Heart right ventricle (tissue), 16 donors: ENCODE data around the gene MALT1. TPM values are rescaled to one million over a fixed set of nuclear protein-coding genes. Genes with fewer than 3 reads are reported as not detected.

Experiments
- ATAC-seq, 8 donors: fragments of 200-7000 bp; cut with Tn5 transposase; one replicate each; pipeline ENCODE4 v1.9.1; 2020; ENCODE audit warnings: mild to moderate bottlenecking in 8 of 8, moderate library complexity in 8 of 8, moderate number of reproducible peaks in 1 of 8
- DNase-seq, 2 donors: peaks; one replicate each; pipeline ENCODE4 v3.0.0-alpha.2; 2020
- H3K27ac ChIP-seq, 10 donors: fragments of 200-600 bp; sonication (generic) in 2 of 10; one replicate each; pipeline versions ENCODE4 v1.5.0 to v1.8.0; 2020 to 2022; ENCODE audit warnings: mild to moderate bottlenecking in 3 of 10
- H3K27me3 ChIP-seq, 7 donors: fragments of 200-600 bp; one replicate each; pipeline ENCODE4 v1.8.0; 2021 to 2022; ENCODE audit warnings: mild to moderate bottlenecking in 2 of 7
- H3K36me3 ChIP-seq, 9 donors: fragments of 200-600 bp; sonication (generic) in 1 of 9; one replicate each; pipeline versions ENCODE4 v1.5.0 to v1.8.0; 2020 to 2022; ENCODE audit warnings: mild to moderate bottlenecking in 2 of 9
- H3K4me1 ChIP-seq, 9 donors: fragments of 200-600 bp; sonication (generic) in 1 of 9; one replicate each; pipeline versions ENCODE4 v1.5.0 to v1.8.0; 2020 to 2022; ENCODE audit warnings: mild to moderate bottlenecking in 4 of 9
- H3K4me3 ChIP-seq, 10 donors: fragments of 200-600 bp; sonication (generic) in 2 of 10; one replicate each; pipeline versions ENCODE4 v1.5.0 to v1.8.0; 2020 to 2022; ENCODE audit warnings: mild to moderate bottlenecking in 7 of 10, moderate library complexity in 2 of 10
- H3K9me3 ChIP-seq, 11 donors: fragments of 200-600 bp in 10 of 11; sonication (generic) in 2 of 11; one replicate each; pipeline versions ENCODE4 v1.5.0 to v1.8.0; 2013 to 2022; ENCODE audit warnings: mild to moderate bottlenecking in 2 of 11, control low read depth in 1 of 11, moderate library complexity in 1 of 11
- WGBS, 2 donors: extraction: QIAGEN DNeasy Blood & Tissue Kit; methylation state at CpG; one replicate each; pipeline ENCODE4 v1.1.7; 2013; ENCODE audit warnings: inconsistent platforms in 1 of 2; 5-methylcytosine and 5-hydroxymethylcytosine counted together
- intact Hi-C, 10 donors: fragments of 100-400 bp; cut with DNase I; formaldehyde crosslinking; loops; one replicate each; pipeline versions ENCODE4 v1.11.1 to v1.14.2; 2022
- polyA plus RNA-seq, 2 donors: library from polyadenylated mRNA; stranded (reverse); fragments of 200-250 nt; gene quantifications; one replicate each; pipeline ENCODE4 v1.2.3, GENCODE V29; 2013
- total RNA-seq, 10 donors: library from RNA; stranded (reverse); fragmentation: NEBNext Ultra II Directional in 3 of 10; extraction: Animal tissue kit (Norgen Biotek cat#: 25700) in 3 of 10; gene quantifications; one replicate each; pipeline versions ENCODE4 v1.2.1 to v1.2.4, GENCODE V29; 2021 to 2023
- TF ChIP-seq, protein P1 (sequence below), 9 donors: fragments of 200-600 bp; sonication (generic) in 2 of 9; IDR thresholded peaks; one replicate each; pipeline versions ENCODE4 v1.5.0 to v1.8.0; 2021 to 2022; ENCODE audit warnings: antibody characterized with exemption in 9 of 9, mild to moderate bottlenecking in 5 of 9, moderate library complexity in 1 of 9
- donor health status: Arrhythmogenic right ventricular cardiomyopathy.
- donor health status: ischemic (EF 13 %, LVEDD 7.1; RV severe dilation, severe dysfunction).
- donor health status: healthy with polysubstance abuse.
- donor health status: DM: no; HTN: yes; CAD: no.
- donor health status: DM: no; HTN: no; CAD: no.
- donor health status: ischemic (EF 25% LVEDD 6.9; RV normal size, moderate dysfunction).
- donor health status: ischemic (EF 25% LVEDD 5.7; RV mildly dilated, moderate dysfunction).
- donor health status: healthy.
- donor health status: DM: yes; HTN: yes; CAD: no.
- donor health status: Ischemic cardiomyopathy.
- donor health status: ischemic (EF 35%, LVEDD 5.7; RV mildly dilated, moderate dysfunction).
- donor health status: nonischemic (EF 11% LVEDD 7.7; RV severe dilation, severe dysfunction).
- donor health status: DM: yes; HTN: yes; CAD: no.
- donor health status: PGD.
- donor health status: ischemic (EF 29% LVEDD 5.4; RV normal size, mild dysfunction).
- donor health status: nonischemic (EF 23%, LVEDD 6.1; RV moderate dilation, normal function).

MALT1 gene
- total and polyA plus RNA-seq, 12 donors: 4.4 to 20.0 (median 10.6) TPM

DNA sequence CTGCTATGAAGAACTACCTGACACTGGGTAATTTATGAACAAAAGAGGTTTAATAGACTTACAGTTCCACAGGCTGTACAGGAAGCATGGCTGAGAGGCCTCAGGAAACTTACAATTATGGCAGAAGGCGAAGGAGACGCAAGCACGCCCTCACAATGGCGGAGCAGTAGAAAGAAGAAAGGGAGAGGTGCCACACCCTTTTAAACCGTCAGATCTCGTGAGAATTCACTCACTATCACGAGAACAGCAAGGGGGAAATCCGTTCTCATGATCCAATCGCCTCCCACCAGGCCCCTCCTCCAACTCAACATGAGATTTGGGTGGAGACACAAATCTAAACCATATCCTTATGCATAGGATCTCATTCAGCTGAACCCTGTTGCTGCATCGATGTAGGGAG is 108.8 kb downstream of the MALT1 start:
- no peak for DNase-seq
- Histone ChIP-seq H3K4me1 (peaks cover 1 to 21% (median 9%) of the 10 kb centered on the region in 9 donors), H3K27ac (peak overlapping the region in 3 of 10 donors; percentile 2 to 67 (median 17)), H3K36me3 (no peaks in the 10 kb centered on the region), H3K9me3 (no peaks in the 10 kb centered on the region), H3K27me3 (no peaks in the 10 kb centered on the region), H3K4me3 (no peak overlapping the region)
- WGBS, 2 donors: 84 to 85% methylated on average over 10 of the region's 10 CpGs
- TF ChIP-seq, protein P1, sequence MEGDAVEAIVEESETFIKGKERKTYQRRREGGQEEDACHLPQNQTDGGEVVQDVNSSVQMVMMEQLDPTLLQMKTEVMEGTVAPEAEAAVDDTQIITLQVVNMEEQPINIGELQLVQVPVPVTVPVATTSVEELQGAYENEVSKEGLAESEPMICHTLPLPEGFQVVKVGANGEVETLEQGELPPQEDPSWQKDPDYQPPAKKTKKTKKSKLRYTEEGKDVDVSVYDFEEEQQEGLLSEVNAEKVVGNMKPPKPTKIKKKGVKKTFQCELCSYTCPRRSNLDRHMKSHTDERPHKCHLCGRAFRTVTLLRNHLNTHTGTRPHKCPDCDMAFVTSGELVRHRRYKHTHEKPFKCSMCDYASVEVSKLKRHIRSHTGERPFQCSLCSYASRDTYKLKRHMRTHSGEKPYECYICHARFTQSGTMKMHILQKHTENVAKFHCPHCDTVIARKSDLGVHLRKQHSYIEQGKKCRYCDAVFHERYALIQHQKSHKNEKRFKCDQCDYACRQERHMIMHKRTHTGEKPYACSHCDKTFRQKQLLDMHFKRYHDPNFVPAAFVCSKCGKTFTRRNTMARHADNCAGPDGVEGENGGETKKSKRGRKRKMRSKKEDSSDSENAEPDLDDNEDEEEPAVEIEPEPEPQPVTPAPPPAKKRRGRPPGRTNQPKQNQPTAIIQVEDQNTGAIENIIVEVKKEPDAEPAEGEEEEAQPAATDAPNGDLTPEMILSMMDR (IDR thresholded peaks at IDR 0.05): no peak
- no peak for ATAC-seq
- intact Hi-C loops: loop anchor here in 8 of 10 donors (2.0 to 10.0 kb wide), 11 partner anchors 75 to 293 kb away; partner anchors contain the start of gene ZNF532 (in 1 of the 8)

DNA sequence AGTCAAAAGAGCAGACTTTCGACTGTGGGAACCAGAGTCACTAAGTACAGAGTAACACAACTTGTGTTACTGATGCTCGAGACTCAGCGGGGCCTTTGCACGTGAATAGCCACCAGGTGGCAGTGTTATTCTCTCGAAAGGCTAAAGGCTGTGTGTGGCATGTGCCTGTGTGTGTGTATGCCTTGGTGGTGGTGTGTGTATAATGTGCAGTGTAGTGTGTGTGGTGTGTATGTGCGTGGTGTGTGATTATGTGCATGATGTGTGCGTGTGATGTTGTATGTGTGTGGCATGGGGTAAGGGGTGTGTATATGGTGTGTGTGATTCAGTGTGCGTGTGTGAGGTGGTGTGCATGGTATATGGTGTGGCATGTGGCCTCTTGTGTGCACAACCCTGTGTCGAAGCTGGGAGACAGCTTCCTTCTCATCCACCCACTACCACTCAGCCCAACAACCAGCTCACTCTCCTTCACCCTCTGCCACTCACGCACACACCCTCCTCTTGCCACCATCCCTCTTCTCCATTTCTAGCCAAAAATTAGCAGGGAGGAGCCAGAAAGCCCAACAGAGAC is 110.4 kb downstream of the MALT1 start:
- Histone ChIP-seq H3K4me1 (peaks cover 5 to 29% (median 14%) of the 10 kb centered on the region in 9 donors), H3K9me3 (no peaks in the 10 kb centered on the region), H3K4me3 (no peak overlapping the region), H3K36me3 (no peaks in the 10 kb centered on the region), H3K27me3 (no peaks in the 10 kb centered on the region), H3K27ac (peak overlapping the region in 3 of 10 donors; percentile 36 to 67 (median 39))
- DNase-seq (peak; percentile 62 to 85), ATAC-seq (peak; percentile 80 to 92 (median 90))
- WGBS, 2 donors: 22 to 24% methylated on average over 10 of the region's 10 CpGs
- intact Hi-C loops: loop anchor here (1.0 to 10.0 kb wide), 15 partner anchors 73 to 291 kb away; partner anchors contain the start of gene ZNF532 (in 1 of the 10)
- TF ChIP-seq, protein P1 (IDR thresholded peaks at IDR 0.05): peak; percentile 83 to 97 (median 93)

DNA sequence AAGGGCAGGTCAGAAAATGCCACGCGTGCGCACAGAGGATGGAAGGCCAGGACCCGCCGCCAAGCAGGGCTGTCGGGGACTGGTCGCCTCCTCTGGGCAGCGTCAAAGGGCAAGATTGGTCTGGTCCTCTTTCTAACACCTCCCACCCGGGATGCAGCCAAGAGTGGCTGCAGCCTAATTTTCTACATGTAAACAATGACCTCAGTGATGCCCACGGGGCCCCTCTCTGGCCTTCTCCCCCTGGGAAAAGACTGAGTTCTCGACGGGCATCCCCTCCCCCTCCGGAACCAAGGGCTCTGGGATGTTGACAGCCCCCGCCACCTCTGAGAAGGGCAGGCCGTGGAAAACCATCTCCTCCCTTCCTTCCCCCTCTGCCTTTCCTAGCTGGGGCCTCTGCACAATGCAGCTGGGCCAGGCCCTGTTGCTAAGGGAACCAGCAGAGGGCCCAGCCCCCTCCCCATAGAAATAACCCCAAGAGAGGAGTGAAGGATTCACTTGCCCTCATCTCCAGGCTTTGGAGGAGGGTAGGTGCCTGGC is 113.4 kb downstream of the MALT1 start:
- H3K4me3 ChIP-seq: no peak overlapping the region
- H3K27me3 ChIP-seq: no peaks in the 10 kb centered on the region
- TF ChIP-seq, protein P1 (IDR thresholded peaks at IDR 0.05): no peak
- DNase-seq: peak; percentile 26 to 39
- peak overlapping the region in 8 of 10 donors; percentile 4 to 70 (median 48) for H3K27ac ChIP-seq
- ATAC-seq: peak in 4 of 8 donors; percentile 13 to 28 (median 18)
- intact Hi-C loops: loop anchor here in 7 of 10 donors (5.0 to 10.0 kb wide), 10 partner anchors 70 to 288 kb away; partner anchors contain the start of gene ZNF532 (in 2 of the 7)
- H3K9me3 ChIP-seq: no peaks in the 10 kb centered on the region
- no peaks in the 10 kb centered on the region for H3K36me3 ChIP-seq
- peaks cover 5 to 50% (median 31%) of the 10 kb centered on the region in 9 donors for H3K4me1 ChIP-seq
- WGBS, 2 donors: 55 to 56% methylated on average over 15 of the region's 15 CpGs

DNA sequence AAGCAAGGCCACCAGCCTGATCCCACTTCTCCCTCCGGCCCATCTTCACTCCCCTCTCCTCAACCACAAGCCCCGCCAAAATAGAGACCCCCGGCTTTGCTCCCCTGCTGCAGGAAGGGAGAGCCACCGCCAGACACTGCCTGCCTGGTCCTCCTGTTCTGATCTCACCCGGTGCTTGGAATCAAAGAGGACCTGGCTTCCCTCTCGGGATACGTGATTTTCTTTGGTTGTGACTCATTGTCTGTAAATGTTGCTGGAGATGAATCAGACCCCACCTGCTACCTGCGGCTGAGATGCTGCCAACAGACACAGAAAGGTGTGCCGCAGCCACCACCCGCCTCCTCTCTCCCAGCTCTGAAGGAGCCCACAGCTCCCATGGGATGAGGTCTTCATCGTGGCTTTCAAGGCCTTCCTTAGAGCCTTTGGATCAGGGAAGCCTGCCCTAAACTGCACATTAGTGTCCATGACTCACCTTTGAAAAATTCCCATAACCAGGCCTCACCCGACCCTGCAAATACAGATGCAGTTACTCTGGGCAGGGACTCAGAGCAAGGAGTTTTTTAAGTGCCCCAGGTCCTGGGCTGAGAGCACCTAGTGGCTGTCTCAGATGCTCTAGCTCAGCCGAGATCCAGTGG is 114.0 kb downstream of the MALT1 start:
- intact Hi-C loops: loop anchor here in 6 of 10 donors (5.0 to 10.0 kb wide), 7 partner anchors 70 to 210 kb away; partner anchors contain the start of gene ZNF532 (in 2 of the 6)
- WGBS, 2 donors: 70 to 80% methylated on average over 13 of the region's 13 CpGs
- Histone ChIP-seq H3K27me3 (no peaks in the 10 kb centered on the region), H3K4me3 (no peak overlapping the region), H3K4me1 (peaks cover 5 to 56% (median 37%) of the 10 kb centered on the region in 9 donors), H3K9me3 (no peaks in the 10 kb centered on the region), H3K27ac (peak overlapping the region in 8 of 10 donors; percentile 4 to 70 (median 48)), H3K36me3 (no peaks in the 10 kb centered on the region)
- ATAC-seq: no peak
- DNase-seq: no peak
- TF ChIP-seq, protein P1 (IDR thresholded peaks at IDR 0.05): no peak
